ENCODE results near the gene PSAP.
"Not testable (repeated sequence)": the region's sequence is repeated elsewhere in the genome, so short reads cannot be mapped to it uniquely, and the experiment has no call there.

The PSAP gene

DNA sequence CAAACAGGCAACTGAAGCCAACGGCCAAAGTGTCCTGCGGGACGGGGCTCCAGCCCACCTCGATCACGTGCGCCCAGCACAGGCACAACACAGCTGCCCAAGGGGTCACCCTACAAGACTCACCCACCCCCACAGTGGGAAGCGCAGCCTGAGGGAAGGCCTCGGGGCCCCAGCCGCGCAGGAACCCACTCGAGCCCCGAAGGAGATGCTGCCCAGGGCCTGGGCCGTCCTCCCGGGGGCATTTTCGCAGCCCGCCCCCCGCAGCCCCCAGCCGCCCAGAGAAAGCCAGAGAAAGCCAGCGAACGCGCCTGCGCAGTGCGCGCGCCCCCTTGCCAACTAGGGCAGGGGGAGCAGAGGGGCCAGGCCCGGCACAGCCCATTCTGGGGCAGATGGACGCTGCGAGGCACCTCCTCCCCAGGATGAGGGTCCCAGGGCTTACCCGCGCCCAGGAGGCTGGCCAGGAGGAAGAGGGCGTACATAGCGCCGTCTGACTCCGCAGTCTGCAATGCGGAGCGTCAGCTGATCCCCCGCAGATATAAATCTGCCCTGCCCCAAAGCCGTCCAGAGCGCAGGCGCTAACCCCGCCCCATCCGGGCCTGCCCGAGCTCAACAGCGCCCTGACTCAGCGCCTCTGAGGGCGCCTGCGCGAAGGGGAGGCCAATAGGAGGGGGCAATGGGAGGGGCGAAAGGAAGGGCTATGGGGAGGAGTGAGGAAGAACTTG is at the start of gene PSAP:
Gene PSAP, minus strand, starts transcription at position 509 of the 722 bp plus-strand sequence. Its CDS starts 30 bp downstream, at position 479.
- peak; percentile 99 for DNase-seq

- no peak for DNase-seq
Measured at GRCh38 chr10:71900441-71901180, 49.6 kb upstream of the PSAP start.

DNA sequence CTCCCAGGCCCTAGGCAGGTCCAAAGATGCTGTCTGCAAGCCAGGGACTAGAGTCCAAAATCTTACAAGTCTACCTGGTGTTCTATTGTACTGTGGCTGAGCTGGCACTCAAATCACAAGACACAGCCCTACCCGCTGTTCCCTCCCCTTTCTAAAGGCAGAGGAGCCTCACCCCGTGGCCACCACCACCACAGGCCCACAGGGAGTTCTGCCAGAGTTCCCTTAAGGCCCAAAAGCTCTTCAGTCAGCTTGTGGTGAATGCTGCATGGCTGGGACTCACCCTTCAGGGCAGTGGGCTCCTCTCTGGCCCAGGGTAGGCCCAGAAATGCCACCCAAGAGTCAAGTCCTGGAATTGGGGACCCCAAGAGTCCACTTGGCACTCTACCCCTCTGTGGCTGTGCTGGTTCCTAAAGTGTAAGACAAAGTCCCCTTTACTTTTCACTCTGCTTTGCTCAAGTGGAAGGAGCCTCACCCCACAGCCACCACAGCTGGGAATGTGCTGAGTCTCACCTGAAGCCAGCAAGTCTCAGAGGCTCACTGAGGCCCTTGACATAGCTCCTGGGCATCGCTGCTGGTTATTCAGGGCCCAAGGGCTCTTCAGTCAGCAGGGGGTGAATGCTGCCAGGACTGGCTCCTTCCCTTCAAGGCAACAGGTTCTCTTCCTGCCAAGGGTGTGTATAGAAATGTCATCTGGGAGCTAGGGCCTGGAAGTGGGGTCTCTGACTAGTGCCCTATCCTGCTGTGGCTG is 48.8 kb upstream of the PSAP start:
- no peak for DNase-seq

DNA sequence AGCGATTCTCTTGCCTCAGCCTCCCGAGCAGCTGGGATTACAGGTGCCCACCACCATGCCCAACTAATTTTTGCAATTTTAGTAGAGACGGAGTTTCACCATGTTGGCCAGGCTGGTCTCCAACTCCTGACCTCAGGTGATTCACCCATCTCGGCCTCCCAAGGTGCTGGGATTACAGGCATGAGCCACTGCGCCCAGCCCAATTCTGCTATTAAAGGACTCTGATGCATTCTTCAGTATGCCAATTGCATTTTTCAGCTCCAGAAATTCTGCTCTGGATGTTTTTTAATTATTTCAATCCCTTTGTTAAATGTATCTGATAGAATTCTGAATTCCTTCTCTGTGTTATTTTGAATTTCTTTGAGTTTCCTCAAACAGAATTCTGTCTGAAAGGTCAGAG is 47.3 kb upstream of the PSAP start:
- DNase-seq, result not testable (repeated sequence)

DNA sequence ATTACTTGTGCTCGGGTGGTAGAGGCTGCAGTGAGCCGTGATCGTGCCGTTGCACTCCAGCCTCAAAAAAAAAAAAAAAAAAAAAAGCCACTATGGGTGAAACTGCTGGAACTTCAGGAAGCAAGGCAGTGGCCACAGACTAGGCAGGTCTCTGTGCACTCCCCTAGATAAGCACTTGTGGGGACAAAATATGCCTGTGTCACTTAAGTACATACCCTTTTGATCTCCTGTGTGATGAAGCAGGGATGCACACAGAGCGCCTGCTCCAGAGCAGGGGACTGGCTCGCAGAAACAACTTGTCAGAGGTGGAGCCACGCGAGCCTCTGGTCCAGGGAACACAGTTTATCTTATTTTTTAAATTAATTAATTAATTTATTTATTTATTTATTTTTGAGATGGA is 42.9 kb upstream of the PSAP start:
- DNase-seq, result no peak

GRCh38 chr10:71893258-71893815 is 42.3 kb upstream of the PSAP start:
- no peak for DNase-seq

DNA sequence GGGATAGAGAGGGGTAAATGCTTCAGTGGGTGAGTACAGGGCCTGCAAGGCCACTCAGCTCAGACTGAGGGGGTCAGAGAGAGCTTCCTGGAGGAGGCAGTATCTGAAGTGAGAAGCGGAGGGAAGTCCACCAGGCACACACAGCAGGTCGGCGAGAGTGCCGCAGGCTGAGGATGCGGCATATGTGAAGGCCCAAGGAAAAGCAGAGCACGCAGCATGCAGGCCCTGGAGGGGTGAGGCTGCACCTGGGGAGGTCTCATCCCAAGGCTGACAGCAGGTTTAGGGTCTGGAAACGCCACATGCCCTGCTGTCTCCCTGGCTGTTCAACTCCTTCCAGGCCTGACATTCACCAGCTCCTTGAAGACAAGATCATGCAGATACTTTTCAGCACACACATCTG is 40.4 kb upstream of the PSAP start:
- no peak for DNase-seq

DNA sequence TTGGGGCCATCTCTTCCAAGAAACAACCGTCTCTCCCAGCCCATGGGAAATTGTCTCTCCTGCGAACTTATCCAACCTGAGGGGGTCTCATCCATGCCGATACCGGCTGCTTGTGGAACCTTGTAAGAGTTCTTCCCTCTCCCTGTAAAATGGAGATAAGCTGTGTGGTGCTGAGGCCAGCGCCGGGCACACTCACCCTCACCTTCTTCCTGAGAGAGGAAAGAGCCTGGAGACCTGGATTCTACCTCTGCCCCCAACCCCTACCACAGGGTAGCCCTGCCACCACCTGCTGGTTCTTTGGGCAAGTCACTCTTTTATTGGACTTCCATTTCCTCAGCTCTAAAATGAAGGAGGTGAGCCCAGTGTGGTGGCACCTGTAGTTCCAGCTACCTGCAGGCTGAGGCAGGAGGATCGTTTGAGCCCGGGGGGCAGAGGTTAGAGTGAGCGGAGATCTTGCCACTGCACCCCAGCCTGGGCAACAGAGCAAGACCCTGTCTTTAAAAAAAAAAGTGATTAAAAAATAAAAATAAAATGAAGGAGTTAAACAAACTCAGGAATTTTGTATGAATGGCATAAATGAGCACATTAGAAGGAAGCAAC is 38.4 kb upstream of the PSAP start:
- DNase-seq, result no peak

DNA sequence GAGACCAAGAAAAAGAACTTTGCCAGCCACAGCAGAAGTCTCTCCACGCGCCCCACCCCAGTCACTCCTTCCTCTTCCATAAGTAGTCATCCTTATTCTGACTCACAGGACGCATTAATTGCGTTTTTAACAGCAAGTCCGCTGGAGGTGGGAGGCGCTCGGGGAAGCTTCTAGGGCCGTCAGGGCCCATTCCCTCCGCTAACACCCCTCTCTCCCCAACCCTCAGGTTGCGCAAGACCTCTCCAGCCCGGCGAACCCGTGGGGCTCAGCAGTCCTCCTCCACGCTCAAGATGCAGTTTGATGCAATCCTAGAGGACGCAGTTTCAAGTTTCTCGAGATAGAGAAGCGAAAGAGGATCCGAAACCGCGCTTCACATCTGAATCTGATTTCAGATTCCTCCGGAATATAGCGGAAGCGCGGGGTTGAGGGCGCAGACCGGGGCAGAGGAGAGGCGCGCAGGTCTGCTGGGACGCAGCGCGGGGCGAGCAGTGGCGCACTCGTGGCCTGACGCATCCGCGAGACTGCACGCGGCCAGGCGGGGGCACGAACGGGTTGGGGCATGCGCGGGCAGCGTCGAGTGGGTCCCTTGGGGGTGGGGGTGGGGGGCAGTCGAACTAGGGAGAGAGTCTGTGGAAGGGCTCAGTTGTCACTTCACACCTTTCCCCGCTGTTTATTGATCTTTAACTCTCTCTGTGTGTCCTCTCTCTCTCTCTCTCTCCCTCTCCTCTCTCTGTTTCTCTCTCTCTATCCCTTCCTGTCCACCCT is 37.8 kb upstream of the PSAP start:
- peak; percentile 61 for DNase-seq

DNA sequence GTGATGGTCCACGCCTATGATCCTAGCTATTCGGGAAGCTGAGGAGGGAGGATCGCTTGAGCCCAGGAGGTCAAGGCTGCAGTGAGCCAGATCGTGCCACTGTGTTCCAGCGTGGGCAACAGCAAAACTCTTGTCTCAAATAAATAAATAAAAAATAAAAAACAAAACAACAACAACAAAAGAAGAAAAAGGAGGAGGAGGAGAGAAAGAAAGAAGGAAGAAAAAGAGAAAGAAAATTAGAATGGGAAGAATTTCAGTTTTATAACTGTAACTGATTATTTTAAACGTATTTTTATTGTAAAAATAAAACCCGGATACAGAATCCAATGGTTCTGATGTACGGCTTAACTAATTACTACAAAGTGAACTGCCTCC is 37.2 kb upstream of the PSAP start:
- no peak for DNase-seq

DNA sequence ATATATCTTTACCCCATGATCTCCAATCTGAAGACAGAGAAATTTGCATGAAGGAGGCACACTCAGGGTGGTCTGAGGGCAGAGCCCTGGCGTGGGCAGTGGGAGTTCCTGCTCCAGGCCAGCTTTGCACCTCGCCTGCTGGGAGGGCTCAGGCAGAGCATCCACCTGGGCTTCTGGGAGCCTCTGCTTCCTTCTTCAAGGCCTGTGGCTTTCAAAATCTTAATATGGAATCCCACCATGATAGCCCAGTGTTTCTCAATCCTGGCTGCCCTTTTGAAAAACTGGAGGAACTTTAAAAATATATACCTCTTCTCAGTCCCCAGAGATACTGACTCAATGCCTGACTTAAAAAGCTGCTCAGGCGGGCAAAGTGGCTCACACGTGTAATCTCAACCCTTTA is 36.7 kb upstream of the PSAP start:
- no peak for DNase-seq

- DNase-seq, result no peak
Measured at GRCh38 chr10:71882813-71883659, 32.0 kb upstream of the PSAP start.

- DNase-seq, result no peak
Measured at GRCh38 chr10:71881647-71882355, 30.8 kb upstream of the PSAP start.

- not testable (repeated sequence) for DNase-seq
Measured at GRCh38 chr10:71881307-71881624, 30.2 kb upstream of the PSAP start.

GRCh38 chr10:71880425-71881306 is 29.6 kb upstream of the PSAP start:
- no peak for DNase-seq

DNA sequence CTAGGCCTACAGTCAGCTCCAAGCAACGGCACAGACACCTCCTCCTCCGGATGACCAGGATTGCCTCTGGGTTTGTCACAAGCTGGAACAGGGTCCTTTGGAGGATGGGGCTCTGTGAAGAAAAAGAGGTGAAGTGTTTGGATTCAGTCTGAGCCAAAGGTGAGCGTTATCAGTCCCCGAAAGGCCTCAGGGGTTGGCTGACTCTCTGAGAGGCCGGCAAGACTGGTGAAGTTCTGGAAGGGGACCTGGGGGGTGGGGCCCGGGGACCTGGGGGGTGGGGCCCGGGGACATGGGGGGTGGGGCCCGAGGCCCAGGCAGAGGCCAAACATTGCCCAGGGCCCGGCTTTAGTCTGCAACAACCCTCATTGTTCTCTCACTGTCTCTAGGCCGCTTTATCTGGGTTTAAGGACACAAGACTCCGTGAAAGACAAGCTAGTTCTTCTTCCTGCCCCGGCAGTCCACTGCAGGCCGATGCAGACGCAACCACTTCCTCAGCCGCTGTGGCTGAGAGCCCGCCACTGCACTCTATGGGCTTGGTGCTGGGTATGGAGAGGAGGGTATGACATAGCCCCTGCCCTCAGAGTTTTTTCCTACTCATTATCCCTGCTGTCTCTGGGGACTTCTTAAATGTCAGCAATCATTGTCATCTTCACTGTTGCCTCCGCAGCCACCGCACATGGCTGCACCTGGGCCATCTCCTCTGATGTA is 27.4 kb upstream of the PSAP start:
- no peak for DNase-seq

- DNase-seq, result no peak
Measured at GRCh38 chr10:71877821-71878220, 26.8 kb upstream of the PSAP start.

GRCh38 chr10:71874680-71875354 is 23.8 kb upstream of the PSAP start:
- not testable (repeated sequence) for DNase-seq
